GM18505 (cell line): Measurements from ENCODE around the gene C6orf47.

ENCODE experiments used
- ATAC-seq: cut with Tn5 transposase; IDR thresholded peaks from one replicate; pipeline ENCODE4 v1.9.1; 2021; ENCODE audit not compliant: unreplicated experiment
- POLR2A ChIP-seq: IDR thresholded peaks from 4 replicates; pipeline ENCODE4 v1.6.1; 2011; ENCODE audit warnings: borderline replicate concordance; ENCODE audit not compliant: insufficient read depth, insufficient read length; ENCODE audit errors: extremely low read depth

The C6orf47 gene

GRCh38 chr6:31614684-31615578, 45.6 kb downstream of the C6orf47 start, which contains the start of gene AIF1:
Gene AIF1 (plus strand): TSS chr6:31615234. CDS start chr6:31615330, 96 bp downstream.
- ATAC-seq: no peak
- TF ChIP-seq POLR2A: no peak

DNA sequence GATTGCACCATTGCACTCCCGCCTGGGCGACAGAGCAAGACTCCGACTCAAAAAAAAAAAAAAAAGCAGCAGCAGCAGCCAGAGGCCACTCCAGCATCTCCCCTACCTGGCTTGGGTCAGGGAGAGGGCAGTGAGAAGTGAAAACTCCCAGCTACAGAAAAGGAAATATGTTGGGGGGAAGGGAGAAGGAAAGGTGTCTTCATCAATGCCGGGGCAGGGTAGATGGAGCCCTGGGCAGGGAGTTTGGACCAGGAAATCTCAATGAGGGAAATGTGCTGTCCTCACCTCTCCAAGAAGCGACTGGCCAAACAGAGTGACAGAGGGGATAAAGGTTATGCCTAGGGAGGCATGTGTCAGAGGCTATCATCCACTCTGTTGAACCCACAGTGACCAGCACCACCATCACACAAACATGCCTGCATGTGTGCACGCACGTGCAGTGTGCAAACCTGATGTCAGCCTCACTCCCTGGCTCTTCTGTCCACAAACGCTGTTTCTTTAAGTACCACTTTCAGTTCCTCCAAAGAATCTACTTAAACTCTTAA, 46.4 kb downstream of the C6orf47 start:
- no peak for ATAC-seq
- peak; percentile 52 for TF ChIP-seq POLR2A

DNA sequence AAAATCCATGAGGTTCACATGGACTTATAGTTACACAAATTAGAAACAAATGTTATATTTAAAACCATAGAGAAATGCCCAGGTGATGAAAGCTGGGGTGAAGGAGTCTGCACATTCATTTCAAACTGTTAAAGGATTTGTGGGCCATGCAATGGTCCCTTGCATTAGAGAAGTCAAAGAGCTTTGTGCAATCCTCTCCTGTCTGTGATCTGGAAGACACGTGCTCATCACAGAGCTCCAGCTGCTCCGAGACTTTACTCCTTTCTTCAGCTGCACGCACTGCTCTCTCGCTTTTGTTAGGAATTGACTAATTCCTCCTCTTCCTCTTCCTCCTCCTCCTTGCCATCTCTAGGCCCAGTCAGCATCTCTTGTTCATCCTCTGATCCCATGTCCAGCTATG, 49.6 kb downstream of the C6orf47 start:
- no peak for TF ChIP-seq POLR2A

GRCh38 chr6:31609519-31610406, 50.8 kb downstream of the C6orf47 start:
- ATAC-seq: no peak
- no peak for TF ChIP-seq POLR2A

More for the DNA sequence above, 49.6 kb downstream of the C6orf47 start:
- no peak for ATAC-seq
